Activated CD4-positive, alpha-beta memory T cell treated with anti-CD3 and anti-CD28 coated beads, Interleukin-2, amount 10 ng/mL, durations not matched to agents 7 days and 5 days (primary cell): ENCODE data around the gene RPH3AL. TPM values are rescaled to one million over a fixed set of nuclear protein-coding genes. Genes with fewer than 3 reads are reported as not detected.
"Not testable (repeated sequence)": the region's sequence is repeated elsewhere in the genome, so short reads cannot be mapped to it uniquely, and the experiment has no call there.

Experiments
- CTCF ChIA-PET: fragments of 350-600 bp; sonication (Branson Sonifier 250); formaldehyde crosslinking; loops from one replicate; lab custom pipeline; 2021; ENCODE audit warnings: antibody characterized with exemption, inconsistent platforms; lab: Charles Lee
- POLR2A ChIA-PET: fragments of 350-600 bp; sonication (Branson Sonifier 250); formaldehyde crosslinking; loops from one replicate; lab custom pipeline; 2021; ENCODE audit warnings: antibody characterized with exemption; lab: Charles Lee
- DNase-seq: peaks from one replicate; pipeline ENCODE4 v3.0.0-alpha.2; 2020
- H3K27ac Mint-ChIP-seq: one replicate; pipeline ENCODE4 v1.8.0; 2021; ENCODE audit warnings: mild to moderate bottlenecking, mixed read lengths
- H3K27me3 Mint-ChIP-seq: one replicate; pipeline ENCODE4 v1.8.0; 2021; ENCODE audit warnings: mixed read lengths
- H3K36me3 Mint-ChIP-seq: one replicate; pipeline ENCODE4 v1.8.0; 2021; ENCODE audit warnings: low read depth, mixed read lengths
- H3K4me1 Mint-ChIP-seq: one replicate; pipeline ENCODE4 v1.8.0; 2021; ENCODE audit warnings: mixed read lengths
- H3K4me3 Mint-ChIP-seq: one replicate; pipeline ENCODE4 v1.8.0; 2021; ENCODE audit warnings: mild to moderate bottlenecking, mixed read lengths
- H3K9me3 Mint-ChIP-seq: one replicate; pipeline ENCODE4 v1.8.0; 2021; ENCODE audit warnings: mixed read lengths
- total RNA-seq, 2 experiments: library from RNA; stranded (reverse); gene quantifications; one replicate each; pipeline ENCODE4 v1.2.3, GENCODE V29; 2021

The RPH3AL gene
- total RNA-seq, 2 experiments from 2014 or later: 2.5 to 2.8 TPM

GRCh38 chr17:322006-322780 is 30.4 kb downstream of the RPH3AL start:
- Mint-ChIP-seq H3K36me3 (no peaks in the 10 kb centered on the region), H3K4me1 (no peaks in the 10 kb centered on the region), H3K9me3 (peaks cover 4% of the 10 kb centered on the region), H3K27ac (no peak overlapping the region), H3K4me3 (no peak overlapping the region), H3K27me3 (no peaks in the 10 kb centered on the region)
- ChIA-PET POLR2A (no interaction called here), CTCF (no interaction called here)
- no peak for DNase-seq

- Mint-ChIP-seq H3K9me3 (peaks cover 10% of the 10 kb centered on the region), H3K36me3 (no peaks in the 10 kb centered on the region), H3K27me3 (no peaks in the 10 kb centered on the region), H3K27ac (no peak overlapping the region), H3K4me3 (no peak overlapping the region), H3K4me1 (no peaks in the 10 kb centered on the region)
- no peak for DNase-seq
- POLR2A ChIA-PET: no interaction called here
- CTCF ChIA-PET: no interaction called here
These were observed 31.1 kb downstream of the RPH3AL start for GRCh38 chr17:321386-321941.

DNA sequence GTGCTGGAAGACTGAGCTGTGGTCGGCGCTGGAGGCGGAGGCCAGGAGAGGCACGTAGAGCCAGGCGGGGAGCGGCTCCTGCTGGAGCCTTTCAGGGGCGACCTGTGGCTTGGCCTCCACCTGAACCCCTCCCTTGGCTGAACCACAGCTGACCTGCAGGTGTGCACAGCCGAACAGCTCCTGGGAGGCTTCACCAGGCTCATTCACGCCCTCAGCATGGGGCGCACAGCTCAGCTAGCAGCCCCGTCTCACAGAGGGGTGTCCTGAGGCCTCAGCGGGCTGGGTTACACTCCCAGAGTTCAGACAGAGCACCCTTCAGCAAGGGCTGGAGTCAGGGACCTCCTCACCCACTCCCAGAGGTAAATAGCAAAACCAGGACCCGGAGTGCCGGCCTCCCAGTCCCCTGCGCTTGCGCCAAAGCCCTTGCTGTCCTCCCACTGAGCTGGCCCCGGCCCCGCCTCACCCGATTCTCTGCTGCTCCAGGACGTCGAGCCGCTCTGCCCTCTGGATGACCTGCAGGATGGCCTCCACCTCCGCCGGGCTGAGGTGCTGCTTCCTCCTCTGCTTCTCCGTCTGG is 31.7 kb downstream of the RPH3AL start:
- Mint-ChIP-seq H3K27me3 (no peaks in the 10 kb centered on the region), H3K36me3 (no peaks in the 10 kb centered on the region), H3K27ac (no peak overlapping the region), H3K9me3 (peaks cover 16% of the 10 kb centered on the region), H3K4me3 (no peak overlapping the region), H3K4me1 (no peaks in the 10 kb centered on the region)
- no peak for DNase-seq
- POLR2A ChIA-PET: no interaction called here
- CTCF ChIA-PET: no interaction called here

DNA sequence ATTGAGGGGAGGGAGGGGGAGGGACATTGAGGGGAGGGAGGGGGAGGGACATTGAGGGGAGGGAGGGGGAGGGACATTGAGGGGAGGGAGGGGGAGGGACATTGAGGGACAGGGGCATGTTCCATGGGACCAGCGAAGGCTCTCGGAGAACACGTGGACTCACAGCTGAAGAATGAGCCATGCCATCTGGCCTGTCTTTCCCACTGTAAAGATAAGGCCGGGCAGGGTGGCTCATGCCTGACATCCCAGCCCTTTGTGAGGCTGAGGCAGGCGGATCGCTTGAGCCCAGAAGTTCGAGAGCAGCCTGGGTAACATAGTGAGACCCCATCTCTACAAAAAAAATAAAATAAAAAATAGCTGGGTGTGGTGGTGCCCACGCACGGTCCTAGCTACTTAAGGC is 32.5 kb downstream of the RPH3AL start:
- no peaks in the 10 kb centered on the region for H3K36me3 Mint-ChIP-seq
- CTCF ChIA-PET: no interaction called here

DNA sequence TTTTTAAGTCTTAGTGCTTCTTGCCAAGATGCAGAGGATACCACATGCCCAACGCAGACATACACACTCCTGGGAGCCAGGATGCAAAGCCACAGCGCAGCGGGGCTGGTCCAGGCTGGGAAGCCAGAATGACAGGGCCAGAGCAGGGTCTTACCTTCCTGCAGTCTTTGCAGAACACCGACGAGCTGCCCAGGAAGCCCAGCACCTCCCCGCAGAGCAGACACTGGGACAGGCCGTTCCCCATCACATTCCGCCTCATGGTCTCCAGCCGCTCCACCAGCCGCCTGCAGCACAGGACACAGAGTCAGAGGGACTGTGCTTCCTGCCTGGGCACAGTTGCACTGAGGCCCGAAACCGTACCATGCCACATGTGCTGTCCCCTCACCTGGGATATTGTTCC is 33.3 kb downstream of the RPH3AL start:
- no peak for DNase-seq
- Mint-ChIP-seq H3K4me3 (no peak overlapping the region), H3K27me3 (no peaks in the 10 kb centered on the region), H3K9me3 (peaks cover 31% of the 10 kb centered on the region), H3K4me1 (no peaks in the 10 kb centered on the region), H3K27ac (no peak overlapping the region), H3K36me3 (no peaks in the 10 kb centered on the region)
- ChIA-PET POLR2A (no interaction called here), CTCF (no interaction called here)

More for the DNA sequence above, 32.5 kb downstream of the RPH3AL start:
- Mint-ChIP-seq H3K4me1 (no peaks in the 10 kb centered on the region), H3K27me3 (no peaks in the 10 kb centered on the region), H3K4me3 (no peak overlapping the region), H3K27ac (no peak overlapping the region), H3K9me3 (peaks cover 23% of the 10 kb centered on the region)
- POLR2A ChIA-PET: no interaction called here
- no peak for DNase-seq

DNA sequence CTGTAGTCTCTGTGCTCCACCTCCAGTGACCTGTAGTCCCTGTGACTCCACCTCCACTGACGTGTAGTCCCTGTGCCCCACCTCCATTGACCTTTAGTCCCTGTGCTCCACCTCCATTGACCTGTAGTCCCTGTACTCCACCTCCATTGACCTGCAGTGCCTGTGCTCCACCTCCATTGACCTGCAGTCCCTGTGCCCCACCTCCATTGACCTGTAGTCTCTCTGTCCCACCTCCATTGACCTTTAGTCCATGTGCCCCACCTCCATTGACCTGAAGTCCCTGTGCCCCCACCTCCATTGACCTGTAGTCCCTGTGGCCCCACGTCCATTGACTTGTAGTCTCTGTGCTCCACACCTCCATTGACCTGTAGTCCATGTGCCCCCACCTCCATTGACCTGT is 35.5 kb downstream of the RPH3AL start:
- H3K27ac Mint-ChIP-seq, H3K36me3 Mint-ChIP-seq, CTCF ChIA-PET, DNase-seq, H3K27me3 Mint-ChIP-seq, POLR2A ChIA-PET, H3K4me1 Mint-ChIP-seq, H3K4me3 Mint-ChIP-seq: not testable (repeated sequence)
- H3K9me3 Mint-ChIP-seq: peaks cover 31% of the 10 kb centered on the region

DNA sequence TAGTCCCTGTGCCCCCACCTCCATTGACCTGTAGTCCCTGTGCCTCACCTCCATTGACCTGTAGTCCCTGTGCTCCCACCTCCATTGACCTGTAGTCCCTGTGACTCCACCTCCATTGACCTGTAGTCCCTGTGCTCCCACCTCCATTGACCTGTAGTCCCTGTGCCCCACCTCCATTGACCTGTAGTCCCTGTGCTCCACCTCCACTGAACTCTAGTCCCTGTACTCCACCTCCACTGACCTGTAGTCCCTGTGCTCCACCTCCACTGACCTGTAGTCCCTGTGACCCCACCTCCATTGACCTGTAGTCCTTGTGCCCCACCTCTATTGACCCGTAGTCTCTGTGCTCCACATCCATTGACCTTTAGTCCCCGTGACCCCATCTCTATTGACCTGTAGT is 37.2 kb downstream of the RPH3AL start:
- DNase-seq, H3K36me3 Mint-ChIP-seq, CTCF ChIA-PET, H3K27ac Mint-ChIP-seq, H3K27me3 Mint-ChIP-seq, H3K4me3 Mint-ChIP-seq, POLR2A ChIA-PET, H3K4me1 Mint-ChIP-seq: not testable (repeated sequence)
- peaks cover 31% of the 10 kb centered on the region for H3K9me3 Mint-ChIP-seq

DNA sequence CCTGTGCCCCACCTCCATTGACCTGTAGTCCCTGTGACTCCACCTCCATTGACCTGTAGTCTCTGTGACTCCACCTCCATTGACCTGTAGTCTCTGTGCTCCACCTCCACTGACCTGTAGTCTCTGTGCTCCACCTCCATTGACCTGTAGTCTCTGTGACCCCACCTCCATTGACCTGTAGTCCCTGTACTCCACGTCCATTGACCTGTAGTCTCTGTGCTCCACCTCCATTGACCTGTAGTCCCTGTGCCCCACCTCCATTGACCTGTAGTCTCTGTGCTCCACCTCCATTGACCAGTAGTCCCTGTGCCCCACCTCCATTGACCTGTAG is 38.0 kb downstream of the RPH3AL start:
- POLR2A ChIA-PET: not testable (repeated sequence)

GRCh38 chr17:313911-314613 is 38.5 kb downstream of the RPH3AL start:
- DNase-seq: no peak
- no peaks in the 10 kb centered on the region for H3K4me1 Mint-ChIP-seq
- H3K9me3 Mint-ChIP-seq: peaks cover 31% of the 10 kb centered on the region
- ChIA-PET CTCF (no interaction called here), POLR2A (no interaction called here)
- H3K4me3 Mint-ChIP-seq: no peak overlapping the region
- no peaks in the 10 kb centered on the region for H3K36me3 Mint-ChIP-seq
- no peak overlapping the region for H3K27ac Mint-ChIP-seq
- H3K27me3 Mint-ChIP-seq: no peaks in the 10 kb centered on the region

More for the DNA sequence above, 38.0 kb downstream of the RPH3AL start:
- peaks cover 31% of the 10 kb centered on the region for H3K9me3 Mint-ChIP-seq
- H3K27me3 Mint-ChIP-seq, H3K4me1 Mint-ChIP-seq, CTCF ChIA-PET, H3K4me3 Mint-ChIP-seq, DNase-seq, H3K27ac Mint-ChIP-seq, H3K36me3 Mint-ChIP-seq: not testable (repeated sequence)

DNA sequence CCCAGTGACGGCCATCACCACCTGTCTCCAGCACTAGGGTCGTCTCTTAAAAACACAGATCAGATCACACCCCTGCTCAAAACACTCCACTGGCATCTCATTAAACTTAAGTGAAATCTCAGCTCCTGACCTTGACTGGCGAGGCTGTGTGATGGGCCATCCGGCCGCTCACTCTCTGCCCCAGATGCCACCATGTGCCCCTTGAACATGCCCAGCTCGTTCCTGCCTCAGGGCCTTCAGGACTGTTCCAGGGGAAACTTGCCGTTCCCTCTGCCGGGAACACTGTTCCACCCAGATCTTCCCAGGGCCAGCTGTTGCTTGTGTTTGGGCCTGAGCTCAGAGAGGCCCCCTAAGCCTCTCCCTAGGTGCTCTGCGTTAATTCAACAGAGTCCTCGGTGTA is 39.4 kb downstream of the RPH3AL start:
- no peak overlapping the region for H3K4me3 Mint-ChIP-seq
- no peak overlapping the region for H3K27ac Mint-ChIP-seq
- peaks cover 31% of the 10 kb centered on the region for H3K9me3 Mint-ChIP-seq
- no peaks in the 10 kb centered on the region for H3K4me1 Mint-ChIP-seq
- ChIA-PET POLR2A (no interaction called here), CTCF (no interaction called here)
- no peaks in the 10 kb centered on the region for H3K27me3 Mint-ChIP-seq
- no peak for DNase-seq
- no peaks in the 10 kb centered on the region for H3K36me3 Mint-ChIP-seq

- Mint-ChIP-seq H3K27ac (no peak overlapping the region), H3K27me3 (no peaks in the 10 kb centered on the region), H3K36me3 (no peaks in the 10 kb centered on the region), H3K9me3 (peaks cover 28% of the 10 kb centered on the region), H3K4me3 (no peak overlapping the region), H3K4me1 (no peaks in the 10 kb centered on the region)
- no peak for DNase-seq
- POLR2A ChIA-PET: no interaction called here
- CTCF ChIA-PET: no interaction called here
These were observed 40.0 kb downstream of the RPH3AL start for GRCh38 chr17:312476-313148.

GRCh38 chr17:311119-311782 is 41.4 kb downstream of the RPH3AL start:
- no peaks in the 10 kb centered on the region for H3K27me3 Mint-ChIP-seq
- no peaks in the 10 kb centered on the region for H3K4me1 Mint-ChIP-seq

More at GRCh38 chr17:311119-311782, 41.4 kb downstream of the RPH3AL start:
- Mint-ChIP-seq H3K9me3 (peaks cover 18% of the 10 kb centered on the region), H3K36me3 (no peaks in the 10 kb centered on the region), H3K4me3 (no peak overlapping the region), H3K27ac (no peak overlapping the region)
- ChIA-PET CTCF (no interaction called here), POLR2A (no interaction called here)
- DNase-seq: no peak
